Naive thymus-derived CD8-positive, alpha-beta T cell (primary cell): ENCODE results near the gene PSMC4. TPM values are rescaled to one million over a fixed set of nuclear protein-coding genes. Genes with fewer than 3 reads are reported as not detected.
"Not testable (repeated sequence)": the region's sequence is repeated elsewhere in the genome, so short reads cannot be mapped to it uniquely, and the experiment has no call there.

ENCODE experiments used
- ATAC-seq, 2 donors: fragments of 150-1000 bp; cut with Tn5 transposase in 1 of 2; sonication (Bioruptor Pico), chemical (Tn5 transposase) in 1 of 2; 1 replicate in 1 of 2; 2 replicates in 1 of 2; pipeline ENCODE4 v1.10.0; 2021; ENCODE audit warnings: mild to moderate bottlenecking in 2 of 2, moderate library complexity in 2 of 2
- POLR2A ChIA-PET: fragments of 350-600 bp; sonication (Branson Sonifier 250); formaldehyde crosslinking; loops from one replicate; lab custom pipeline; 2021; ENCODE audit warnings: antibody characterized with exemption; lab: Charles Lee
- DNase-seq, 10 donors: peaks; one replicate each; pipeline versions ENCODE4 v3.0.0 to v3.0.0-alpha.2; 2020 to 2022
- H3K27ac Mint-ChIP-seq, 10 donors: one replicate each; pipeline ENCODE4 v1.8.0; 2020 to 2022; ENCODE audit warnings: mild to moderate bottlenecking in 10 of 10, mixed read lengths in 10 of 10, moderate library complexity in 4 of 10, inconsistent platforms in 1 of 10
- H3K27me3 Mint-ChIP-seq, 5 donors: one replicate each; pipeline ENCODE4 v1.8.0; 2021 to 2022; ENCODE audit warnings: mixed read lengths in 5 of 5
- H3K36me3 Mint-ChIP-seq, 3 donors: one replicate each; pipeline ENCODE4 v1.8.0; 2020 to 2022; ENCODE audit warnings: mixed read lengths in 3 of 3, mild to moderate bottlenecking in 2 of 3, inconsistent platforms in 1 of 3
- H3K4me1 Mint-ChIP-seq, 4 donors: one replicate each; pipeline ENCODE4 v1.8.0; 2021 to 2022; ENCODE audit warnings: mixed read lengths in 4 of 4
- H3K4me3 Mint-ChIP-seq, 10 donors: one replicate each; pipeline ENCODE4 v1.8.0; 2020 to 2022; ENCODE audit warnings: mild to moderate bottlenecking in 10 of 10, mixed read lengths in 10 of 10, moderate library complexity in 6 of 10, inconsistent platforms in 1 of 10
- H3K9me3 Mint-ChIP-seq, 9 donors: one replicate each; pipeline ENCODE4 v1.8.0; 2020 to 2022; ENCODE audit warnings: mixed read lengths in 9 of 9, mild to moderate bottlenecking in 3 of 9, inconsistent platforms in 1 of 9, moderate library complexity in 1 of 9
- polyA plus RNA-seq, 3 donors: library from polyadenylated mRNA; unstranded; fragments of 300-500 nt; fragmentation: Illumina TruSeq; gene quantifications; one replicate each; pipeline ENCODE4 v1.2.3, GENCODE V29; 2021
- total RNA-seq, 8 experiments: library from RNA in 2 of 8; stranded (reverse) in 2 of 8; gene quantifications; one replicate each; pipeline ENCODE4 v1.2.3 and lab custom pipeline; 2021 to 2026

The PSMC4 gene
- total and polyA plus RNA-seq, 5 experiments from 2014 or later, result 38.7 to 80.4 (median 71.3) TPM

GRCh38 chr19:39946532-39946931 lies 24.4 kb upstream of the PSMC4 start:
- Mint-ChIP-seq H3K4me1 (peaks cover 41 to 92% (median 87%) of the 10 kb centered on the region in 4 donors), H3K27me3 (no peaks in the 10 kb centered on the region), H3K36me3 (peaks cover 13 to 27% (median 23%) of the 10 kb centered on the region in 3 donors), H3K27ac (peak overlapping the region; percentile 48 to 100 (median 84)), H3K9me3 (peaks cover 0 to 2% (median 0%) of the 10 kb centered on the region in 9 donors), H3K4me3 (peak overlapping the region; percentile 9 to 96 (median 53))
- ATAC-seq (no peak), DNase-seq (no peak)
- POLR2A ChIA-PET, result interaction anchor here (0.7 to 7.3 kb wide), 4 partner anchors 11 to 31 kb away, joined by 3 to 96 read pairs (median 4); partner anchors contain the start of gene PSMC4

DNA sequence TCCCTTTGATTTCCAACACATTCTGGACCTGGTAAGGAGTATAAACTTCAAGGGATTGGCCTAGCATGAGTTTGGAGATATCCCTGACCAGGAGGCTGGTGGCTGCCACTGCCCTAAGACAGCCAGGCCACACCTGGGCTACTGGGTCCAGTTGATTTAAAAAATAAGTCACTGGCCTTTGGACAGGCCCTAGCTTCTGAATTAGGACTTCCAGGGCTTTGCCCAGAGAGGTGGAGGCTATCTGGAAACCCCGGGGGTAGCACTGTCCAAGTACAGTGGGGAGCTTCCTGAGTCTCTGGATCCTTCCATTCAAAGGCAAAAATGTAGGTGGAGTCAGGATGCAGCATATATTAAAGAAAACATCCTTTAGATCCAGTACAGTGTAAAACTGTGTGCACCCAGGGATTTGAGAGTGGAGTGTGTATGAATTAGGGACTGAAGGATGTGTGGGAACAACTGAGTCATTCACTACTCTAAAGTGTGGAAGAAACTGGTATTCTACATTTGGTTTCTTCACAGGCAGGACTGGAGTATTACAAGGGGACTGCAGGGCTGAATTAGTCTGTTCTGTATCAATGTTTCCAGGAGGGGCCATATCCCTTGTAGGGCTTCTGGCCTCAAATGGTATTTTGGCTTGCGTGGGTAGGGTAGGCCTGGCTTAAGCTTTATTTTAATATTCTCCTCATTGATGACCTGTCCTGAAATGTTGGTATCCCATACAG lies 21.8 kb upstream of the PSMC4 start:
- peaks cover 0 to 1% (median 0%) of the 10 kb centered on the region in 9 donors for H3K9me3 Mint-ChIP-seq
- DNase-seq (no peak), ATAC-seq (no peak)
- H3K27ac Mint-ChIP-seq, result peak overlapping the region; percentile 89 to 100 (median 96)
- no peaks in the 10 kb centered on the region for H3K27me3 Mint-ChIP-seq
- H3K36me3 Mint-ChIP-seq, result peaks cover 13 to 27% (median 26%) of the 10 kb centered on the region in 3 donors
- POLR2A ChIA-PET, result interaction anchor here (0.6 to 5.2 kb wide), 3 partner anchors 12 to 20 kb away, joined by 5 to 52 read pairs (median 7); partner anchors contain the start of gene PSMC4
- H3K4me1 Mint-ChIP-seq, result peaks cover 36 to 93% (median 86%) of the 10 kb centered on the region in 4 donors
- peak overlapping the region; percentile 33 to 99 (median 96) for H3K4me3 Mint-ChIP-seq

DNA sequence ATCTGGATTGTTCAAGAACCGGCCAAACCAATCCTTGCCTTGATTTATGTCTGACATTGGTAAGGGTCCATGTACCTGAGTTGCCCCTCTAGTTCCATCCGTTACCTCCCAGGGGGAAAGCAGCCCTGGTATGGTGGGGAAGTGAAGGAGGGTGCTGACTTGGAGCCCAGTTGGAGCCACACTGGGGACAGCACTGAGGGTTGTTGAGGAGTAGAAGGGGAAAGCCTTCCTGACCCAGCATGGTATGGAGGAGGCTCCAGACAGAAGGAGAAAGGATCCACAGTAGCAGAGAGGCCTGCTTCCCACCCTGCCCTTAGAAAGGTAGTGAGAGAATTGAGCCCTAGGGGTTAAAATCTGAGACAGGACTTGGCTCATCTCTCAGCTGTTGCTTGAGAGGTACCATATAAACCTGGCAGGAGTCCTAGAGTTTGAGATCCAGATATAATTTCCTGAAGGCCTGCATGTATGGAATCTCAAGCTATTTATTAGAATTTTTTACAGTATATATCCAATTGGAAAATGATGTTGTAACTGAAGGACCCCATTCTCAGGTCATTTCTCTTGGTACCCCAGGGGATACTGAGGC lies 19.8 kb upstream of the PSMC4 start:
- ATAC-seq (no peak), DNase-seq (no peak)
- peak overlapping the region; percentile 82 to 99 (median 96) for H3K4me3 Mint-ChIP-seq
- H3K27me3 Mint-ChIP-seq, result no peaks in the 10 kb centered on the region
- peaks cover 36 to 94% (median 88%) of the 10 kb centered on the region in 4 donors for H3K4me1 Mint-ChIP-seq
- POLR2A ChIA-PET, result interaction anchor here (0.6 to 5.2 kb wide), 6 partner anchors 9 to 28 kb away, joined by 3 to 52 read pairs (median 6); partner anchors contain the start of gene PSMC4
- peaks cover 13 to 27% (median 26%) of the 10 kb centered on the region in 3 donors for H3K36me3 Mint-ChIP-seq
- peak overlapping the region; percentile 89 to 100 (median 96) for H3K27ac Mint-ChIP-seq
- H3K9me3 Mint-ChIP-seq, result peaks cover 0 to 1% (median 0%) of the 10 kb centered on the region in 9 donors

DNA sequence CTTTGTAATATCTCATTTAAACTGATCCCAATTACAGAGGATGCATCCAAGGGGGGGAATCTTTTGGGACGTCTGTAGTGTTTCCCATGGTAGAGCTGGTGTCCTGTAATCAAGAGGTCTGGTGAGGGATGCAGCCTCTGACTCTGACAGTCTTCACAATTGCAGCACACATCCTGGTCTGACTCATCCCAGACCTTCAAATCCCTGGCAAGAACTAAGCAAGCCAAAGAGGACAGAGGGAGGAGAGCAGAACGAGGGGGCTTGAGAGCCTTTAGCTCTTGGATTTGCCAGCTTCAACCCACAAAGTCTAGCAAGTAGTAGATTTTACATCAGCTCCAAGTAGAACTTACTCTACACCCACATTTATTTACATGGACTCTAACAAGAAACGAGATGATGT lies 19.3 kb upstream of the PSMC4 start:
- Mint-ChIP-seq H3K4me3 (peak overlapping the region; percentile 82 to 99 (median 96)), H3K27ac (peak overlapping the region; percentile 89 to 100 (median 96)), H3K36me3 (peaks cover 13 to 24% (median 24%) of the 10 kb centered on the region in 3 donors), H3K4me1 (peaks cover 34 to 95% (median 87%) of the 10 kb centered on the region in 4 donors), H3K27me3 (no peaks in the 10 kb centered on the region), H3K9me3 (peaks cover 0 to 1% (median 0%) of the 10 kb centered on the region in 9 donors)
- DNase-seq, result no peak
- POLR2A ChIA-PET, result interaction anchor here (0.6 to 5.2 kb wide), 6 partner anchors 9 to 27 kb away, joined by 3 to 52 read pairs (median 6); partner anchors contain the start of gene PSMC4
- no peak for ATAC-seq

DNA sequence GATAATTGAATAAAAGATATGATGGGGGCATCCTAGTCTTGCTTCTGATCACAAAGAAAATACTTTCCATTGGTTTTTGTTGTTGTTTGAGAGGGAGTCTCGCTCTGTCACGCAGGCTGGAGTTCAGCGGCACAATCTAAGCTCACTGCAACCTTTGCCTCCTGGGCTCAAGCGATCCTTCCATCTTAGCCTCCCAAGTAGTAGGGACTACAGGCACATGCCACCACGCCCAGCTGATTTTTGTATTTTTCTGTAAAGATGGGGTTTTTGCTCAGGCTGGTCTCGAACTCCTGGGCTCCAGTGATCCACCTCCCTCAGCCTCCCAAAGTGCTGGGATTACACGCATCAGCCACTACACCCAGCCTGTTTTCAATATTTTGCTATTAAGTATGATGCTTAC lies 17.1 kb upstream of the PSMC4 start:
- Mint-ChIP-seq H3K4me3 (peak overlapping the region; percentile 64 to 99 (median 96)), H3K27ac (peak overlapping the region; percentile 89 to 100 (median 96)), H3K4me1 (peaks cover 32 to 91% (median 76%) of the 10 kb centered on the region in 4 donors), H3K27me3 (no peaks in the 10 kb centered on the region), H3K9me3 (peaks cover 0 to 1% (median 0%) of the 10 kb centered on the region in 9 donors), H3K36me3 (peaks cover 7 to 11% (median 7%) of the 10 kb centered on the region in 3 donors)
- POLR2A ChIA-PET, result interaction anchor here (0.5 to 3.1 kb wide), 10 partner anchors 8 to 1922 kb away, joined by 3 to 79 read pairs (median 7); partner anchors contain the start of genes DYRK1B and PSMC4
- DNase-seq (no peak), ATAC-seq (peak; percentile 15 to 31)

DNA sequence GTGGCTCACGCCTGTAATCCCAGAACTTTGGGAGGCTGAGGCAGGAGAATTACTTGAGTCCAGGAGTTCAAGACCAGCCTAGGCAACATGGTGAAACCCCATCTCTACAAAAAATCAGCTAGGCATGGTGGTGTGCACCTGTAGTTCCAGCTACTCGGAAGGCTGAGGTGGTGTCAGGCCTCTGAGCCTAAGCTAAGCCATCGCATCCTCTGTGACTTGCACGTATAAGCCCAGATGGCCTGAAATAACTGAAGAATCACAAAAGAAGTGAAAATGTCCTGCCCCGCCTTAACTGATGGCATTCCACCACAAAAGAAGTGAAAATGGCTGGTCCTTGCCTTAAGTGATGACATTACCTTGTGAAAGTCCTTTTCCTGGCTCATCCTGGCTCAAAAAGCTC lies 13.1 kb upstream of the PSMC4 start:
- ATAC-seq, H3K27me3 Mint-ChIP-seq, DNase-seq, H3K9me3 Mint-ChIP-seq, H3K36me3 Mint-ChIP-seq: not testable (repeated sequence)
- POLR2A ChIA-PET, result interaction anchor here (0.9 to 3.0 kb wide), 2 partner anchors 12 to 16 kb away, joined by 3 to 39 read pairs; partner anchors contain the start of gene PSMC4
- H3K4me1 Mint-ChIP-seq, result peaks cover 21 to 71% (median 59%) of the 10 kb centered on the region in 4 donors
- peak overlapping the region; percentile 14 to 90 (median 78) for H3K27ac Mint-ChIP-seq
- H3K4me3 Mint-ChIP-seq, result peak overlapping the region in 6 of 10 donors; percentile 4 to 62 (median 31)

- not testable (repeated sequence) for H3K36me3 Mint-ChIP-seq, H3K27me3 Mint-ChIP-seq, H3K9me3 Mint-ChIP-seq
- H3K27ac Mint-ChIP-seq, result peak overlapping the region; percentile 82 to 97 (median 92)
- peak in 2 of 10 donors; percentile 43 to 47 for DNase-seq
- H3K4me1 Mint-ChIP-seq, result peaks cover 19 to 70% (median 52%) of the 10 kb centered on the region in 4 donors
- POLR2A ChIA-PET, result interaction anchor here (0.6 to 3.0 kb wide), 9 partner anchors 9 to 23 kb away, joined by 3 to 39 read pairs (median 5); partner anchors contain the start of gene PSMC4
- H3K4me3 Mint-ChIP-seq, result peak overlapping the region; percentile 67 to 91 (median 81)
- peak; percentile 88 to 92 for ATAC-seq
These were observed 12.0 kb upstream of the PSMC4 start for GRCh38 chr19:39958942-39959341.

DNA sequence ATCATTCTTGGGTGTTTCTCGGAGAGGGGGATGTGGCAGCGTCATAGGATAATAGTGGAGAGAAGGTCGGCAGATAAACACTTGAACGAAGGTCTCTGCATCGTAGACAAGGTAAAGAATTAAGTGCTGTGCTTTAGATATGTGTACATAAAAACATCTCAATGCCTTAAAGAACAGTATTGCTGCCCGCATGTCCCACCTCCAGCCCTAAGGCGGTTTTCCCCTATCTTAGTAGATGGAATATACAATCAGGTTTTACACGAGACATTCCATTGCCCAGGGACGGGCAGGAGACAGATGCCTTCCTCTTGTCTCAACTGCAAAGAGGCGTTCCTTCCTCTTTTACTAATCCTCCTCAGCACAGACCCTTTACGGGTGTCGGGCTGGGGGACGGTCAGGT lies 11.6 kb upstream of the PSMC4 start:
- not testable (repeated sequence) for H3K27me3 Mint-ChIP-seq, H3K36me3 Mint-ChIP-seq, DNase-seq, H3K9me3 Mint-ChIP-seq
- POLR2A ChIA-PET, result interaction anchor here (1.0 to 3.0 kb wide), 5 partner anchors 9 to 22 kb away, joined by 4 to 39 read pairs (median 6); partner anchors contain the start of gene PSMC4
- peak; percentile 8 to 12 for ATAC-seq
- Mint-ChIP-seq H3K27ac (peak overlapping the region; percentile 82 to 97 (median 92)), H3K4me1 (peaks cover 19 to 68% (median 49%) of the 10 kb centered on the region in 4 donors), H3K4me3 (peak overlapping the region; percentile 67 to 91 (median 81))

- Mint-ChIP-seq H3K27ac (peak overlapping the region in 3 of 10 donors; percentile 43 to 69 (median 63)), H3K4me3 (no peak overlapping the region)
- POLR2A ChIA-PET, result no interaction called here
These were observed 7.1 kb upstream of the PSMC4 start for GRCh38 chr19:39963898-39964297.

DNA sequence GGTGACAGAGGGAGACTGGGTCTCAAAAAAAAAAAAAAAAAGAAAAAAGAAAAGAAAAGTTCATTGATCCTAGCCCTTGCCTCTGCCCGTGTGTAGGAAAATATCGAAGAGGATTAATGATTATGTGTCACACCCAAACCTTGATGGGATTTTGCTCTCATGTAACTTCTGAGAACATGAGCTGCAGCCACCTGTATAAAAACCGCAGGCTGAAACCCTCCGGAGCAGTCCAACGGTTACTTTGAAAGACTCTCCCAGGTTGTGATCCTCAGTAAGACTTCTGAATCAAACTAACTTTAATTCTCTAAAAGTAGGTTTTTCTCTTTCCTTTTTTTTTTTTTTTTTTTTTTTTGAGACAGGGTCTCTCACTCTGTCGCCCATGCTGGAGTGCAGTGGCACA lies 4.3 kb upstream of the PSMC4 start:
- Mint-ChIP-seq H3K4me3 (no peak overlapping the region), H3K27me3 (no peaks in the 10 kb centered on the region), H3K4me1 (peaks cover 28 to 52% (median 42%) of the 10 kb centered on the region in 4 donors), H3K9me3 (no peaks in the 10 kb centered on the region), H3K27ac (peak overlapping the region in 1 of 10 donors; percentile 88), H3K36me3 (peaks cover 0 to 4% (median 0%) of the 10 kb centered on the region in 3 donors)
- no peak for DNase-seq
- no peak for ATAC-seq
- POLR2A ChIA-PET, result interaction anchor here (0.7 to 2.0 kb wide), 5 partner anchors 13 to 457 kb away, joined by 3 to 7 read pairs (median 4); no protein-coding TSS in a partner anchor

More at GRCh38 chr19:39963898-39964297, 7.1 kb upstream of the PSMC4 start:
- Mint-ChIP-seq H3K4me1 (peaks cover 19 to 44% (median 37%) of the 10 kb centered on the region in 4 donors), H3K36me3 (no peaks in the 10 kb centered on the region), H3K27me3 (no peaks in the 10 kb centered on the region), H3K9me3 (no peaks in the 10 kb centered on the region)
- ATAC-seq (no peak), DNase-seq (no peak)

DNA sequence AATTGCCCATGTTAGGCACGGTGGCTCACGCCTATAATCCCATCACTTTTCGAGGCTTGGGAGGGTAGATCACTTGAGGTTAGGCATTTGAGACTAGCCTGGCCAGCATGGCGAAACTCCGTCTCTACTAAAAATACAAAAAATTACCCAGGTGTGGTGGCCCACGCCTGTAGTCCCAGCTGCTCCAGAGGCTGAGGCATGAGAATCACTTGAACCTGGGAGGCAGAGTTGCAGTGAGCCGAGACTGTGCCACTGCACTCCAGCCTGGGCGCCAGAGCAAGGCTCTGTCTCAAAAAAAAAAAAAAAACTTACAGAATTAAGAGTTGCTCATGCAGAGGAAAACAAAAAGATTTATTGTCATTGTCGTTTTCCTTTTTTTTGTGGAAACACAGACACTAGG lies 3.4 kb upstream of the PSMC4 start:
- Mint-ChIP-seq H3K27me3 (no peaks in the 10 kb centered on the region), H3K4me1 (peaks cover 30 to 58% (median 51%) of the 10 kb centered on the region in 4 donors), H3K36me3 (peaks cover 0 to 4% (median 0%) of the 10 kb centered on the region in 3 donors), H3K4me3 (no peak overlapping the region), H3K9me3 (no peaks in the 10 kb centered on the region), H3K27ac (peak overlapping the region in 6 of 10 donors; percentile 53 to 99 (median 69))
- ATAC-seq, result no peak
- POLR2A ChIA-PET, result interaction anchor here (0.7 to 4.4 kb wide), 4 partner anchors 14 to 1519 kb away, joined by 3 to 52 read pairs (median 6); no protein-coding TSS in a partner anchor
- no peak for DNase-seq
